DMS114 treated with DMSO at 0.1 percent for 48 hours (cell line): ENCODE measurements around the gene SSH3.

ENCODE experiments used
- DNase-seq: peaks from one replicate; lab custom pipeline; 2025; ENCODE audit not compliant: unreplicated experiment; lab: John Stamatoyannopoulos, UW

Gene SSH3

DNA sequence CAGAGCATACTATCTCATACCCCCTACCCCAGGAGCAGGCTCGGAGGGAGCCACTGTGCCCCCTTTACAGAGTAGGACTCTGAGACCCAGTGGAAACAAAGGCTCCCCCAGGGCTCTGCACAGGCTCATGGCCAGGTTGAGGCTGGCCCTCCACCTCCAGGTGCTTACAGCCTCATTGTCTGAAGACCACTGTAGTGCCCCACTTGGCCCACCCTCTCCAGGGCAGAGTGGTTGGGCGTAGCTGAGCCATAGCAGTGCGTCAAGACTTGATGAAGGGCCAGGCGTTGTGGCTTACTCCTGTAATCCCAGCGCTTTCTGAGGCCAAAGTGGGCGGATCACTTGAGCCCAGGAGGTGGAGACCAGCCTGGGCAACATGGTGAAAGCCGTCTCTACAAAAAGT lies 12.5 kb upstream of the SSH3 start:
- no peak for DNase-seq

DNA sequence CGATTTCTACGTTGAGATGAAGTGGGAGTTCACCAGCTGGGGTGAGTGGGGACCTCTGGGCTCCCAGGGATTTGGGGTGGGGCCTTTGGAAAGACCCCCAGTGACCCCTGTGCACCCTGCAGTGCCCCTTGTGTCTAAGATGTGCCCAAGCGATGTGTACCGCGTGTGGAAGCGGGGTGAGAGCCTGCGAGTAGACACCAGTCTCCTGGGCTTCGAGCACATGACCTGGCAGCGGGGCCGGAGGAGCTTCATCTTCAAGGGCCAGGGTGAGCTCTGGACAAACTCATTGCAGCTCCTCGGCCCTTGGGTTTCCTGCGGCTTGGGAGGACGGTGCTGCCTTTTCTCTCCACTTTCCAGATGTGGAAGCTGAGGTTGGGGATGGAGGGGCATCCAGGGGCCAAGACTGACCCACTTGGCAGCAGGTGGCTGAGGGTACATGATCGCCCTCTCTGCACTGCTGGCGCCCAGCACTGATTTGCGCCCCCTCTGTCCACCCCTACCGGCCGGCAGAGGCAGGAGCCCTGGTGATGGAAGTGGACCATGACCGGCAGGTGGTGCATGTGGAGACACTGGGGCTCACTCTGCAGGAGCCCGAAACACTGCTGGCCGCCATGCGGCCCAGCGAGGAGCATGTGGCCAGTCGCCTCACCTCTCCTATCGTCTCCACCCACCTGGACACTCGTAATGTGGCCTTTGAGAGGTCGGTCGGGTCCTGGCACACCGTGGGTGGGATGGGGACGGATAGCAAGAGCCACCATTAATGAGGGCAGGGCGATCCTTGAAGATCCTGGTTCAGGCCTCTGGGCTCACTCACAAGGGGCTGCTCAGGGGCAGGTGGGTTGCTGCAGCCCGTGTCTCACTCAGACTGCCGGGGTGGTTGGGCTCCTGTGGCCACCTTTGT lies 11.6 kb upstream of the SSH3 start:
- DNase-seq: no peak

GRCh38 chr11:67292671-67293070 lies 10.7 kb upstream of the SSH3 start:
- DNase-seq: no peak

DNA sequence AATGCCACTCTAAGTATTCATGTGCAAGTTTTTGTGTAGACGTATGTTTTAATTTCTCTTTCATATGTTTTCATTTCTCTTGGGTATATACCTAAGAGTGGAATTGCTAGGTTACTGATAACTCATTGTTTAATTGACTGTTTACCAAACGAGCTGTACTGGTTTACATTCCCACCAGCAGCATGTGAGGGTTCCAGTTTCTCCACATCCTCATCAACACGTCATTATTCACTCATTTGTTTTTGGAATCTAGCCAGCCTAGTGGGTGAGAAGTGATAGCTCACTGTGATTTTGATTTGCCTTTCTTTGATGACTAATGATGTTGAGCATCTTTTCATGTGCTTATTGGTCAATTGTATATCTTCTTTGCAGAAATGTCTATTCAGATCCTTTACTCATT lies 10.2 kb upstream of the SSH3 start:
- no peak for DNase-seq

- DNase-seq: no peak
Observed at GRCh38 chr11:67295846-67296245, 7.5 kb upstream of the SSH3 start.

- no peak for DNase-seq
Observed at GRCh38 chr11:67298786-67299185, 4.5 kb upstream of the SSH3 start.

DNA sequence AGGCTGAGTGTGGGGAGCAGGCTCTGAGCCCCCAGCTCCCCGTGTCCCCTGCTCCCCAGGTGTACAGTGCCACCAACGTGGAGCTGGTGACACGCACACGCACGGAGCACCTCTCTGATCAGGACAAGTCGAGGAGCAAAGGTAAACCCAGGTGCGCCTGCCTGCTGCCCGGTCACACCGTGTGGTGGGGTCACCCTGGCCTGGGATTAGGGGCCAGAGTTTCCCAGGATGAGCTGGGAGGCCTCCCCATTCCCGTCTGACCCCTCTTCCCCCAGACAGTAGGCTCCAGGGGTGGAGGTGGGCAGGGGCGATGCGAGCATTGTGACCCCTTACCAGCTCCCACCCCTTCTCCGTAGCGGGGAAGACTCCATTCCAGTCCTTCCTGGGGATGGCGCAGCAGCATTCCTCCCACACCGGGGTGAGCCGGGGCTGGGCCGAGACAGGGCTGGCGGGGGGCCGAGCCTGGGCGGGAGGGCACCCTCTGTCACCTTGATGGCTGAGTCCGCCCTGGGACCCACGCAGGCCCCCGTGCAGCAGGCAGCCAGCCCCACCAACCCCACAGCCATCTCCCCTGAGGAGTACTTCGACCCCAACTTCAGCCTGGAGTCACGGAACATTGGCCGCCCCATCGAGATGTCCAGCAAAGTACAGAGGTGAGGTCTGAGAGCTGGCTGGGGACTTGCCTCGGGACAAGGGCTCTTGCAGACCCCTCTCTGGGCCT lies 3.7 kb upstream of the SSH3 start:
- DNase-seq: no peak

DNA sequence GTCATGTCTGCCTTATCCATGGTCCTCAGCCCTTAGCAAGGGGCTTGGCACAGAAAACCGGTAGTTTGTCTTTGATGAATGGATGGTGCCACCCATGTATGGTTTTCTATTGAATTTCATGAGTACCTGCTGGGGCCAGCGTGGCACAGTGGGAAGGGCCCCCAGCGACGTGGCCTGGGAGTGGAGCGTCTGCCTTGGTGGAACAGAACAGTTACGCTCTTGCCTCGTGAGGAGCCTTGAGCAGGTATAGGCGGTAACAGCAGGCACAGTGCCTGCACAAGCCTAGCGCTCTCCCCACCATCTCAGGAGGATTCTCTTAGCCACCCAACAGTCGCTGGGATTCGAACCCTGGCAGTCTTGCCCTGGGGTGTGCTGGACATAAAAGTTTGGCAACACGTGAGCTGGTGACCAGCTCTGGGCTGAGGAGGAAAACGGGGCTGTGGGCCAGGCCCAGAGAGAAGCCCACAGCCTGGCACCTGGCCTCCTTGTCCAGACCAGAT lies 3.0 kb upstream of the SSH3 start:
- DNase-seq: no peak

DNA sequence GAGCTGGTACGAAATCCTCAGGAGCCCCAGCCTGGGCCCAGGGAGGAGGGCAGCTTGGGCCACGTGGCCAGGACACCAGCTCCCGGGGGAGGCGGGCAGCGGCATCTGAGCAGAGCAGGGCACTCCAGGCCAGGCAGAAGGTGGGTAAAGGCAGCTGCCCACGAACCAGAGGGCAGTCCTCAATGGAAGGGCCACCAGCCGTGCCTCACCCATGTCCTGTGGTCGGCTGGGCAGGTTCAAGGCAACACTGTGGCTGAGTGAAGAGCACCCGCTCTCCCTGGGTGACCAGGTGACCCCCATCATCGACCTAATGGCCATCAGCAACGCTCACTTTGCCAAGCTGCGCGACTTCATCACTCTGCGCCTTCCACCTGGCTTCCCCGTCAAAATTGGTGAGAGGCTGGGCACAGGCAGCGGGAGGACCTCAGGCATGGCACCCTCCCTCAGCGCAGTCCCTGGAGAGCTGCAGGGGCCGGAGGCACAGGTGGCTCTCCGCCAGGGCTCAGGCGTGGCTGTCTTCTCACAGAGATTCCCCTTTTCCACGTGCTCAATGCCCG lies 2.5 kb upstream of the SSH3 start:
- DNase-seq: no peak

DNA sequence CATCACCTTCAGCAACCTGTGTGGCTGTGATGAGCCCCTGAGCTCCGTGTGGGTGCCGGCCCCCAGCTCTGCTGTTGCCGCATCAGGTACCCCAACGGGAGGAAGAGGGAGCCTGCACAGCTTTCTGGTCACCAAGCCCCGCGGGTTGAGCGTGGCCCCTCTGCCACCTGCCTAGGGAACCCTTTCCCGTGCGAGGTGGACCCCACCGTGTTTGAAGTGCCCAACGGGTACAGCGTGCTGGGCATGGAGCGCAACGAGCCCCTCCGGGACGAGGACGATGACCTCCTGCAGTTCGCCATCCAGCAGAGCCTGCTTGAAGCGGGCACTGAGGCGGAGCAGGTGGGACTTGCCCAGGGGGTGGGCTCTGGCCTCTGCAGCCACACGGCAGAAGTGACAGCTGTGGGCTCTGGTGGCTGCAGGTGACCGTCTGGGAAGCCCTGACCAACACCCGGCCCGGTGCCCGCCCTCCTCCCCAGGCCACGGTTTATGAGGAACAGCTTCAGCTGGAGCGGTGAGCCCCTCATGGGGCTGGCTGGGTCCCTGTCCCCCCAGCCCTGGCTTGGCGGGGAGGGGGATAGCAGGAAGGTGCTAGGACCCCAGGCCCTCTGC lies 1.9 kb upstream of the SSH3 start:
- no peak for DNase-seq

GRCh38 chr11:67301951-67302516 lies 1.3 kb upstream of the SSH3 start:
- DNase-seq: no peak

- DNase-seq: no peak
Observed at GRCh38 chr11:67302571-67303131, 679 bp upstream of the SSH3 start.

DNA sequence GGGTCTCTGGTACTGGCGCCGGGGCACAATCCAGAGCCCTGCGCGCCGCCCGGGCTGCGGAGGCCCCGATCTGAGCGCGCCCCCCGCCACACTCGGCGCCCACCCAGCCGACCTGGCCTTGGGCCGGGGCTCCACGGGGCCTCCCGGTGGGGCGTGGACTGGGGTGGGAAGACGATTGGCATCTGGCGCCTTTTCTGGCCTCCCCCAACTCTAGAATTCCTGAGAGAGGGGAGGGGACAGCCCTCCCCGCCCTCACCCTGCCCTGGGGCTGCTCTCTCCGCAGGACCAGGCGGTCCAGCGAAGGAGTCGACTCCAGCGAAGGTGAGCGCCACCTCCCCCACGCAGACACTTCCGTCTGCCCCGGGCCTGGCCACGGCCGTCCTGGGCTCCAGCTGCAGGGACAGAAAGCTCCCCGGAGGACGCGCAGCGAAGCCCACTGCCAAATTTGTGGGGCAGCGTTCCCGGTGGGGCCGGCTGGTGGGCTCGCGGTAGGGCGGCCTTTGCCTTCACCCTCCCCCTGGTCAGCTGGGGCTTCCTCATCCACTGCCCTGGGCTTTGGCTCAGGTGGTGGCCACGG lies 593 bp downstream of the SSH3 start:
- DNase-seq: no peak

GRCh38 chr11:67304511-67305113 lies 1.3 kb downstream of the SSH3 start:
- DNase-seq: no peak

DNA sequence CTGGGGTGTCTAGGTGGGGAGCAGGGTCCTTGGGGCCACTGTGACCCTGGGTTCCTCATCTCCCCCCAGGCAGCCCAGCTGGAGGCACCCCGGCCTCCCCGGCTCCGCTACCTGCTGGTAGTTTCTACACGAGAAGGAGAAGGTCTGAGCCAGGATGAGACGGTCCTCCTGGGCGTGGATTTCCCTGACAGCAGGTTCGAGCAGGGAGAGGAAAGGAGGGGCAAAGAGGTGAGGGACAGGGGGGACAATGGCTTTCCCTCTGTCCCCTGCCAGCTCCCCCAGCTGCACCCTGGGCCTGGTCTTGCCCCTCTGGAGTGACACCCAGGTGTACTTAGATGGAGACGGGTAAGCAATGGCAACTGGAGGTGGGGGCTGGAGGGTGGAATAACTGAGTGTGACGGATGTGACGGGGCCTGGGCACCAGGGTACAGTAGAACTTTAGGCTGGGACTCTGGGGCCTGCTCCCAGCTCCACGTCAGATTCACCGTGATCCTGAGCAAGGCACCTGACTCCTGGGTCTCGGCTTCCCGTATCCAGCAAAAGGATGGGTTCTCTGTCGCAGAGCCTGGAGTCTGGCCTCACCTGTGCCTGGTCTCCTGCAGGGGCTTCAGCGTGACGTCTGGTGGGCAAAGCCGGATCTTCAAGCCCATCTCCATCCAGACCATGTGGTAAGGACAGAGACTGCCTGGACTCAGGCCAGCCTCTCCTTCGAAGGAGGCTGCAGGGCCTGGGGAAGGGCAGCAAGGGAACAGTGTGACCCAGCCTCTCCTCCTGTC lies 3.6 kb downstream of the SSH3 start:
- DNase-seq: no peak

GRCh38 chr11:67307545-67308001 lies 4.2 kb downstream of the SSH3 start:
- no peak for DNase-seq

GRCh38 chr11:67308031-67308866 lies 4.9 kb downstream of the SSH3 start:
- no peak for DNase-seq

DNA sequence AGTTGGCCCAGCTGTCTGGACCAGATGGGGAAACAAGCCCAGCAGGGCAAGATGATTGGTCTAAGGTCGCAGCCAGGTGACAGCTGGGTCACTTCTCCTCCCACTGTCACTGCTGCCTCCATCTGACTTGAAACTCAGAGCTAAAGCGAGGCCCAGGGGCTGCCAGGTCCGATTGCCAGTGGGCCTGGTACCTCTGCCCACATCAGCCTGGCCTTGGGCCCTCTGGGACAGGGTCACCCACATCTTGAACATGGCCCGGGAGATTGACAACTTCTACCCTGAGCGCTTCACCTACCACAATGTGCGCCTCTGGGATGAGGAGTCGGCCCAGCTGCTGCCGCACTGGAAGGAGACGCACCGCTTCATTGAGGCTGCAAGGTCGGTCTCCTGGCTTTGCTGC lies 5.8 kb downstream of the SSH3 start:
- DNase-seq: no peak
